ENCODE results near the gene OTUB2. TPM values are rescaled to one million over a fixed set of nuclear protein-coding genes. Genes with fewer than 3 reads are reported as not detected.

Gene OTUB2
- polyA plus RNA-seq, 1 donor, result 0.93 TPM

- no CpG with 5 or more reads among the region's 13 CpGs for WGBS (ENCODE audit: insufficient coverage, low lambda C conversion rate)
- no peaks in the 10 kb centered on the region for H3K27me3 ChIP-seq (ENCODE audit: control insufficient read depth, insufficient read depth, low read length)
Measured at GRCh38 chr14:94040796-94041195, 14.7 kb downstream of the OTUB2 start.

GRCh38 chr14:94041551-94042346 lies 15.6 kb downstream of the OTUB2 start:
- no peaks in the 10 kb centered on the region for H3K4me1 ChIP-seq (ENCODE audit: control insufficient read depth, insufficient read depth, low read length)
- H3K27ac ChIP-seq (ENCODE audit: low read length), result no peak overlapping the region
- no CpG with 5 or more reads among the region's 18 CpGs for WGBS (ENCODE audit: insufficient coverage, low lambda C conversion rate)
- no peaks in the 10 kb centered on the region for H3K27me3 ChIP-seq (ENCODE audit: control insufficient read depth, insufficient read depth, low read length)
- DNase-seq, result no peak
- peaks cover 30% of the 10 kb centered on the region for H3K36me3 ChIP-seq (ENCODE audit: control insufficient read depth, insufficient read depth, low read length)
- no peak overlapping the region for H3K4me3 ChIP-seq (ENCODE audit: low read length)
- no peaks in the 10 kb centered on the region for H3K9me3 ChIP-seq (ENCODE audit: control insufficient read depth, low read depth, low read length)

More at GRCh38 chr14:94040796-94041195, 14.7 kb downstream of the OTUB2 start:
- H3K4me3 ChIP-seq (ENCODE audit: low read length), result no peak overlapping the region
- no peaks in the 10 kb centered on the region for H3K9me3 ChIP-seq (ENCODE audit: control insufficient read depth, low read depth, low read length)
- no peak for DNase-seq
- peaks cover 23% of the 10 kb centered on the region for H3K36me3 ChIP-seq (ENCODE audit: control insufficient read depth, insufficient read depth, low read length)
- no peaks in the 10 kb centered on the region for H3K4me1 ChIP-seq (ENCODE audit: control insufficient read depth, insufficient read depth, low read length)
- no peak overlapping the region for H3K27ac ChIP-seq (ENCODE audit: low read length)

- no CpG with 5 or more reads among the region's 12 CpGs for WGBS (ENCODE audit: insufficient coverage, low lambda C conversion rate)
- Histone ChIP-seq H3K27ac (ENCODE audit: low read length) (no peak overlapping the region), H3K27me3 (ENCODE audit: control insufficient read depth, insufficient read depth, low read length) (no peaks in the 10 kb centered on the region), H3K4me3 (ENCODE audit: low read length) (no peak overlapping the region), H3K4me1 (ENCODE audit: control insufficient read depth, insufficient read depth, low read length) (no peaks in the 10 kb centered on the region), H3K36me3 (ENCODE audit: control insufficient read depth, insufficient read depth, low read length) (peaks cover 37% of the 10 kb centered on the region), H3K9me3 (ENCODE audit: control insufficient read depth, low read depth, low read length) (no peaks in the 10 kb centered on the region)
- DNase-seq, result no peak
Measured at GRCh38 chr14:94042433-94043091, 16.4 kb downstream of the OTUB2 start.

DNA sequence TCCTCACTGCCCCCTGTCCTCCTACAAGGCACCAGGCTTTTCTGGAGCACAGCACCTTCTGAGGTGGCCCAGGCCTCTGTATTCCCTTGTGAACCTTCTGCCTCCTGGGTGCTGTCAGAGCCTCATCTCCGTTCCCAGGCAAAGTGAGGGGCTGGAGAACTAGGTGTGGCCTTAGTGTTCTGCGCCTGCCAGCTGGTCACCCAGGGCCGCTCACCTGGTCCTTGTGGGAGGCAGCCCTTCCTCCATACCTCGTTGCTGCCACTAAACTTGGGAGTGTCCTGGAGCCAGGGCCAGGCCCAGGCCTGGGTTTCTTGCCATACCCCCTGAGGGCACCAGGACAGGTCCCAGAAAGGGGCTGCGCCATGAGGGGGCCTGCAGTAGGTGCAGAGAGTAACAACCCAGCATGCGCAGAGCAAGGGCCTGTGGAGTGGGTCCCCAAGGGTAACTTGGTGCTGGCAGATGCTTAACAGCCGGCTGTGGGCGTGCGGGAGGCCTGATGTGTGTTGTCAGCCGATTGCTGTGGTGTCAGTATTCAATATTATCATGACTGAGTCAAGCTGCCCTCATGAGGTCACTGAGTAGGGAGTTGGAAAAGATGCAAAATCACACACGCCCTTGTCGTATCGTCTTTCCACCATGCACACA lies 17.1 kb downstream of the OTUB2 start:
- WGBS (ENCODE audit: insufficient coverage, low lambda C conversion rate), result 100% methylated on average over 1 of the region's 13 CpGs
- no peak overlapping the region for H3K27ac ChIP-seq (ENCODE audit: low read length)
- no peaks in the 10 kb centered on the region for H3K9me3 ChIP-seq (ENCODE audit: control insufficient read depth, low read depth, low read length)
- no peak for DNase-seq
- peaks cover 44% of the 10 kb centered on the region for H3K36me3 ChIP-seq (ENCODE audit: control insufficient read depth, insufficient read depth, low read length)
- H3K27me3 ChIP-seq (ENCODE audit: control insufficient read depth, insufficient read depth, low read length), result no peaks in the 10 kb centered on the region
- H3K4me3 ChIP-seq (ENCODE audit: low read length), result no peak overlapping the region
- no peaks in the 10 kb centered on the region for H3K4me1 ChIP-seq (ENCODE audit: control insufficient read depth, insufficient read depth, low read length)

DNA sequence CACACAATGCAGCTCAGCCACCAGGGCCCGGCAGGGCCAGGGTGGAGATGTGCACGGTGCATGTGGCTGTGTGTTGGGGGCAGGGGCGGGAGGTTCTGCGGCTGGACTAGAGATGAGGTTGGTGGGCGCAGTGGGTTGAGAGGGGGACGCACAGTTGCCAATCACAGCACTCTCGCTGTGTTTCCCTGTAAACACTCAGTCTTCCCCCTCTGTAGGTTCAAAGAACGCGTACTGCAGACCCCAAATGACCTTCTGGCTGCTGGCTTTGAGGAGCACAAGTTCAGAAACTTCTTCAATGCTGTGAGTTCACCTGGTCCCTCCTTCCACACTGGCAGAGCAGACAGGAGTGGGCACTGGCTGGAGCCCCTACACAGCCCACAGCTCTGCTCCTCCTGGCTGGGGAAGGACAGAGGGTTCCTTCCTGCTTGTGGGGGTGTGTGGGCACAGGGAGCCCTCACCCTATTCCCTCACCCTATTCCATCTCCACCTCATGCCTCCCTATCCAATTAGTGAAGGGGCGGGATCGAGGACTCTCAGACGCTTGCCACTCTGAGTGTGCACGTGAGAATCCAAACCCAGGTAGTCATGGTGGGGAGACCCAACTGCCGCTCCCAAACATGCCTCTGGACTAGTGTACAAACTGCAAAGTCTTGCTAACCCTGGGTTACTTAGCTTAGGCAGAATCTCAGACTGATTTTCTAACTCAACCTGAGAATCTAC lies 17.8 kb downstream of the OTUB2 start:
- DNase-seq, result no peak
- Histone ChIP-seq H3K4me3 (ENCODE audit: low read length) (no peak overlapping the region), H3K9me3 (ENCODE audit: control insufficient read depth, low read depth, low read length) (no peaks in the 10 kb centered on the region), H3K27ac (ENCODE audit: low read length) (no peak overlapping the region), H3K36me3 (ENCODE audit: control insufficient read depth, insufficient read depth, low read length) (peaks cover 49% of the 10 kb centered on the region), H3K27me3 (ENCODE audit: control insufficient read depth, insufficient read depth, low read length) (no peaks in the 10 kb centered on the region), H3K4me1 (ENCODE audit: control insufficient read depth, insufficient read depth, low read length) (no peaks in the 10 kb centered on the region)
- WGBS (ENCODE audit: insufficient coverage, low lambda C conversion rate), result no CpG with 5 or more reads among the region's 14 CpGs

DNA sequence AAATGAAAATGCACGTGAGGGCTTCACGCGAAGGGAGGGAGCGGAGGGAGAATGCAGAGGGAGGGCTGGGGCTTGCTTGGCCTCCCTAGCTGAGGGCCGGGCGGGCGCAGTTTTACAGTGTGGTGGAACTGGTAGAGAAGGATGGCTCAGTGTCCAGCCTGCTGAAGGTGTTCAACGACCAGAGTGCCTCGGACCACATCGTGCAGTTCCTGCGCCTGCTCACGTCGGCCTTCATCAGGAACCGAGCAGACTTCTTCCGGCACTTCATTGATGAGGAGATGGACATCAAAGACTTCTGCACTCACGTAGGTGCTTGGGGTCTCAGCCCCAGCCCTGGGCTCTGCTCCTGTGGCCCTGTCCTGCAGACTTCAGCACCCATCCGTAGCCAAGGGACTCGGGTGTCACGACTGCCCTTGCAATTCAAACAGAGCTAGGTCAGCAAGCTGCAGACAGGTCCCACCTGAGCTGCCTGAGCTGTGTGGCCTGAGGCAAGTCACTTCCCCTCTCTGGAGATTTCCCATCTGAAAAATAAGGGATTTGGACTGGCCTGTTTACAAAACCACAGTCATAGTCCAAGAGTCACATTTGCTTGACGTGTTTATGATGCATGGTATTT lies 18.4 kb downstream of the OTUB2 start:
- no peak overlapping the region for H3K4me3 ChIP-seq (ENCODE audit: low read length)
- H3K27ac ChIP-seq (ENCODE audit: low read length), result no peak overlapping the region
- H3K36me3 ChIP-seq (ENCODE audit: control insufficient read depth, insufficient read depth, low read length), result peaks cover 55% of the 10 kb centered on the region
- no peaks in the 10 kb centered on the region for H3K4me1 ChIP-seq (ENCODE audit: control insufficient read depth, insufficient read depth, low read length)
- no peaks in the 10 kb centered on the region for H3K9me3 ChIP-seq (ENCODE audit: control insufficient read depth, low read depth, low read length)
- no peak for DNase-seq
- WGBS (ENCODE audit: insufficient coverage, low lambda C conversion rate), result no CpG with 5 or more reads among the region's 20 CpGs
- H3K27me3 ChIP-seq (ENCODE audit: control insufficient read depth, insufficient read depth, low read length), result no peaks in the 10 kb centered on the region

DNA sequence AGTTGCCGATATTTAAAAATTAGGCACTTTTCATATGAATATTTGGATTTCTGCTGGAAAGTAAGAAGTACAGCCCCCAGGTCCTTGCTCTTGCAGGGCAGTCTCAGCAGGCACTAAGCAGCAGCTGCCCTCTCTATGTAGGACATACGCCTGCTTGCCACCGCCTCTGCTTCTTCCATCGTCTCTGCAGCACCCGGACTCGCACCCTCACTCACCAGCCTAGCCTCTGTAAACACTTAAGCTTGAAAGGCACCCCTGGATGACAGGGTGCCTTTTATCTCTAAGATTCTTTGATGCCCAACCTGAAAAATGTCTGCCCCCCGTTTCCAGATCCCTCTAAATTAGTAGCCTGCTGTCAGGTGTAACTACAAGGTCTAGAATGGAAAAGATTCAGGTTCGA lies 19.0 kb downstream of the OTUB2 start:
- WGBS (ENCODE audit: insufficient coverage, low lambda C conversion rate), result no CpG with 5 or more reads among the region's 8 CpGs

GRCh38 chr14:94045563-94046345 lies 19.6 kb downstream of the OTUB2 start:
- Histone ChIP-seq H3K9me3 (ENCODE audit: control insufficient read depth, low read depth, low read length) (no peaks in the 10 kb centered on the region), H3K4me3 (ENCODE audit: low read length) (no peak overlapping the region), H3K4me1 (ENCODE audit: control insufficient read depth, insufficient read depth, low read length) (no peaks in the 10 kb centered on the region), H3K36me3 (ENCODE audit: control insufficient read depth, insufficient read depth, low read length) (peaks cover 64% of the 10 kb centered on the region), H3K27ac (ENCODE audit: low read length) (no peak overlapping the region), H3K27me3 (ENCODE audit: control insufficient read depth, insufficient read depth, low read length) (no peaks in the 10 kb centered on the region)
- DNase-seq, result no peak
- no CpG with 5 or more reads among the region's 19 CpGs for WGBS (ENCODE audit: insufficient coverage, low lambda C conversion rate)

More for the DNA sequence above, 19.0 kb downstream of the OTUB2 start:
- H3K4me3 ChIP-seq (ENCODE audit: low read length), result no peak overlapping the region
- H3K36me3 ChIP-seq (ENCODE audit: control insufficient read depth, insufficient read depth, low read length), result peaks cover 60% of the 10 kb centered on the region
- H3K9me3 ChIP-seq (ENCODE audit: control insufficient read depth, low read depth, low read length), result no peaks in the 10 kb centered on the region
- H3K27ac ChIP-seq (ENCODE audit: low read length), result no peak overlapping the region
- H3K4me1 ChIP-seq (ENCODE audit: control insufficient read depth, insufficient read depth, low read length), result no peaks in the 10 kb centered on the region
- no peaks in the 10 kb centered on the region for H3K27me3 ChIP-seq (ENCODE audit: control insufficient read depth, insufficient read depth, low read length)
- DNase-seq, result no peak

- no CpG with 5 or more reads among the region's 7 CpGs for WGBS (ENCODE audit: insufficient coverage, low lambda C conversion rate)
- no peak overlapping the region for H3K4me3 ChIP-seq (ENCODE audit: low read length)
- peaks cover 75% of the 10 kb centered on the region for H3K36me3 ChIP-seq (ENCODE audit: control insufficient read depth, insufficient read depth, low read length)
- H3K27ac ChIP-seq (ENCODE audit: low read length), result no peak overlapping the region
- no peak for DNase-seq
- H3K9me3 ChIP-seq (ENCODE audit: control insufficient read depth, low read depth, low read length), result no peaks in the 10 kb centered on the region
- H3K27me3 ChIP-seq (ENCODE audit: control insufficient read depth, insufficient read depth, low read length), result no peaks in the 10 kb centered on the region
- H3K4me1 ChIP-seq (ENCODE audit: control insufficient read depth, insufficient read depth, low read length), result no peaks in the 10 kb centered on the region
Measured at GRCh38 chr14:94046696-94047250, 20.6 kb downstream of the OTUB2 start.

Measured in large intestine (tissue), 3 donors.